Endodermal cell (in vitro differentiated cells): ENCODE results near the gene NAGLU. TPM values are rescaled to one million over a fixed set of nuclear protein-coding genes. Genes with fewer than 3 reads are reported as not detected.

ENCODE experiments used
- DNase-seq: peaks from one replicate; pipeline ENCODE4 v3.0.0-alpha.2; 2017
- H3K27ac ChIP-seq: 2 replicates; pipeline ENCODE4 v1.5.1; 2013; ENCODE audit warnings: mild to moderate bottlenecking, low read depth, low read length, moderate library complexity
- H3K27me3 ChIP-seq: 2 replicates; pipeline ENCODE4 v1.6.1; 2013; ENCODE audit warnings: mild to moderate bottlenecking, low read length, moderate library complexity; ENCODE audit not compliant: insufficient read depth, control insufficient read depth, poor library complexity, severe bottlenecking
- H3K36me3 ChIP-seq: 2 replicates; pipeline ENCODE4 v1.7.0; 2013; ENCODE audit warnings: mild to moderate bottlenecking, low read length, moderate library complexity; ENCODE audit not compliant: control insufficient read depth, insufficient read depth
- H3K4me1 ChIP-seq: one replicate; pipeline ENCODE4 v1.7.0; 2013; ENCODE audit warnings: low read length; ENCODE audit not compliant: control insufficient read depth, insufficient read depth
- H3K4me3 ChIP-seq: 2 replicates; pipeline ENCODE4 v1.5.1; 2013; ENCODE audit warnings: mild to moderate bottlenecking, low read length, moderate library complexity
- H3K9ac ChIP-seq: 2 replicates; pipeline ENCODE4 v1.6.1; 2013; ENCODE audit warnings: mild to moderate bottlenecking, low read length, moderate library complexity; ENCODE audit not compliant: poor library complexity, severe bottlenecking; ENCODE audit errors: extremely low read depth
- H3K9me3 ChIP-seq: 2 replicates; pipeline ENCODE4 v1.6.1; 2013; ENCODE audit warnings: mild to moderate bottlenecking, low read length, moderate library complexity; ENCODE audit not compliant: control insufficient read depth
- H3K27ac Mint-ChIP-seq: 2 replicates; pipeline ENCODE4 v1.8.0; 2020; ENCODE audit warnings: mixed read lengths
- H3K27me3 Mint-ChIP-seq: 2 replicates; pipeline ENCODE4 v1.8.0; 2021; ENCODE audit warnings: mild to moderate bottlenecking, mixed read lengths; ENCODE audit not compliant: insufficient read depth
- H3K36me3 Mint-ChIP-seq: 2 replicates; pipeline ENCODE4 v1.8.0; 2020; ENCODE audit warnings: low read depth, mixed read lengths
- H3K4me1 Mint-ChIP-seq: 2 replicates; pipeline ENCODE4 v1.8.0; 2020; ENCODE audit warnings: mixed read lengths
- H3K4me3 Mint-ChIP-seq: 2 replicates; pipeline ENCODE4 v1.8.0; 2020; ENCODE audit warnings: mild to moderate bottlenecking, moderate library complexity, mixed read lengths
- H3K9me3 Mint-ChIP-seq: 2 replicates; pipeline ENCODE4 v1.8.0; 2020; ENCODE audit warnings: mild to moderate bottlenecking, mixed read lengths
- WGBS, 2 experiments: methylation state at CpG; one replicate each; pipeline versions ENCODE4 v1.1.5 to v1.1.7; 2013; ENCODE audit warnings: missing lambda C conversion rate in 2 of 2, mixed read lengths in 1 of 2; ENCODE audit not compliant: insufficient coverage in 1 of 2, insufficient read length in 1 of 2; 5-methylcytosine and 5-hydroxymethylcytosine counted together
- total RNA-seq, 2 donors: library from RNA; stranded (reverse); fragmentation: NEBNext Ultra II Directional in 1 of 2; extraction: Animal tissue kit (Norgen Biotek cat#: 25700) in 1 of 2; gene quantifications; 2 replicates in 1 of 2; 3 replicates in 1 of 2; pipeline ENCODE4 v1.2.1, GENCODE V29; 2021
- TF ChIP-seq, protein P1 (sequence below): fragments of 200-600 bp; sonication (generic); conservative IDR thresholded peaks from 2 replicates; pipeline ENCODE4 v1.5.0; 2021; ENCODE audit warnings: antibody characterized with exemption, mild to moderate bottlenecking

The NAGLU gene
- total RNA-seq, 2 donors from 2014 or later, result 29.1 to 31.5 TPM

DNA sequence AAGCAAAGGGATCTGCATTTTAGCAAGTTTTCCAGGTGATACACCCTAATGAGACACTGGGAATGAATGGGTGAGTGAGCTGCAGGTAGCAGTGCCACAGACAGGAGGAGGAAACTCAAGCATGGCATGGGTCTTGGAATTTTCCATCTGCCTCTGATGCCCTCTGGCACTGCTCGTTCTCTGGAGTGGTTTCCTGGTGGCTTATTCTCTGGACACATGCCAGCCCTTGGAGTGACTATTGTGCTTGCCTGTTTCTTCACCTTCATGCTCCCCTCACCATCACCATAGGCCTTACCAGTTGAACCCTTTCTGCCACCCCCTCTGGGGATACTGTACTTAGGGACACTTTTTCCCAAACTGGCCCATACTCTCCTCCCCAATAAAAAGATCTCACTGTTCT lies 27.5 kb downstream of the NAGLU start:
- WGBS, 2 experiments, result 92 to 100% methylated on average over 1 of the region's 1 CpG
- no peak overlapping the region for H3K9ac ChIP-seq
- no peak for DNase-seq
- H3K4me3 ChIP-seq, result peak overlapping the region; percentile 85
- H3K36me3 ChIP-seq, result peaks cover 34% of the 10 kb centered on the region
- H3K27me3 ChIP-seq, result no peaks in the 10 kb centered on the region
- H3K4me3 Mint-ChIP-seq, result peak overlapping the region; percentile 94
- no peaks in the 10 kb centered on the region for H3K27me3 Mint-ChIP-seq
- H3K27ac ChIP-seq, result no peak overlapping the region
- peak overlapping the region; percentile 77 for H3K27ac Mint-ChIP-seq
- no peaks in the 10 kb centered on the region for H3K9me3 ChIP-seq
- no peaks in the 10 kb centered on the region for H3K9me3 Mint-ChIP-seq
- peaks cover 25% of the 10 kb centered on the region for H3K4me1 Mint-ChIP-seq
- TF ChIP-seq, protein P1, sequence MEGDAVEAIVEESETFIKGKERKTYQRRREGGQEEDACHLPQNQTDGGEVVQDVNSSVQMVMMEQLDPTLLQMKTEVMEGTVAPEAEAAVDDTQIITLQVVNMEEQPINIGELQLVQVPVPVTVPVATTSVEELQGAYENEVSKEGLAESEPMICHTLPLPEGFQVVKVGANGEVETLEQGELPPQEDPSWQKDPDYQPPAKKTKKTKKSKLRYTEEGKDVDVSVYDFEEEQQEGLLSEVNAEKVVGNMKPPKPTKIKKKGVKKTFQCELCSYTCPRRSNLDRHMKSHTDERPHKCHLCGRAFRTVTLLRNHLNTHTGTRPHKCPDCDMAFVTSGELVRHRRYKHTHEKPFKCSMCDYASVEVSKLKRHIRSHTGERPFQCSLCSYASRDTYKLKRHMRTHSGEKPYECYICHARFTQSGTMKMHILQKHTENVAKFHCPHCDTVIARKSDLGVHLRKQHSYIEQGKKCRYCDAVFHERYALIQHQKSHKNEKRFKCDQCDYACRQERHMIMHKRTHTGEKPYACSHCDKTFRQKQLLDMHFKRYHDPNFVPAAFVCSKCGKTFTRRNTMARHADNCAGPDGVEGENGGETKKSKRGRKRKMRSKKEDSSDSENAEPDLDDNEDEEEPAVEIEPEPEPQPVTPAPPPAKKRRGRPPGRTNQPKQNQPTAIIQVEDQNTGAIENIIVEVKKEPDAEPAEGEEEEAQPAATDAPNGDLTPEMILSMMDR, result no peak
- peaks cover 11% of the 10 kb centered on the region for H3K36me3 Mint-ChIP-seq
- H3K4me1 ChIP-seq, result peaks cover 4% of the 10 kb centered on the region

DNA sequence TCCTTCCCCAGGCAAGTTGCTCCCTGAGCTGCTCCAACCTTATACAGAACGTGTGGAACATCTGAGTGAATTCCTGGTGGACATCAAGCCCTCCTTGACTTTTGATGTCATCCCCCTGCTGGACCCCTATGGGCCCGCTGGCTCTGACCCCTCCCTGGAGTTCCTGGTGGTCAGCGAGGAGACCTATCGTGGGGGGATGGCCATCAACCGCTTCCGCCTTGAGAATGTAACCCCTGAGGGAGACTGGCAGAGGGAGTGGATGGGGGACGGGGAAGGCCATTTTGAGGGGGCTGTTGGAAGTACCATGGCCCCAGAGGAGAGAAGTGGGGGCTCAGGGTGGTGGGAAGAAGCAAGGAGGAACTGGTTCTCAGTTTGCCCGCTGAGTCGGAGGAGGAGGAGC lies 27.9 kb downstream of the NAGLU start:
- TF ChIP-seq, protein P1, result no peak
- peaks cover 38% of the 10 kb centered on the region for H3K36me3 ChIP-seq
- no peaks in the 10 kb centered on the region for H3K27me3 ChIP-seq
- no peak overlapping the region for H3K9ac ChIP-seq
- H3K4me1 ChIP-seq, result peaks cover 4% of the 10 kb centered on the region
- Mint-ChIP-seq H3K4me3 (peak overlapping the region; percentile 94), H3K4me1 (peaks cover 25% of the 10 kb centered on the region), H3K27me3 (no peaks in the 10 kb centered on the region), H3K9me3 (no peaks in the 10 kb centered on the region), H3K27ac (peak overlapping the region; percentile 77), H3K36me3 (peaks cover 15% of the 10 kb centered on the region)
- DNase-seq, result no peak
- no peak overlapping the region for H3K4me3 ChIP-seq
- H3K9me3 ChIP-seq, result no peaks in the 10 kb centered on the region
- 89 to 93% methylated on average over 3 to 7 of the region's 9 CpGs for WGBS, 2 experiments
- no peak overlapping the region for H3K27ac ChIP-seq

DNA sequence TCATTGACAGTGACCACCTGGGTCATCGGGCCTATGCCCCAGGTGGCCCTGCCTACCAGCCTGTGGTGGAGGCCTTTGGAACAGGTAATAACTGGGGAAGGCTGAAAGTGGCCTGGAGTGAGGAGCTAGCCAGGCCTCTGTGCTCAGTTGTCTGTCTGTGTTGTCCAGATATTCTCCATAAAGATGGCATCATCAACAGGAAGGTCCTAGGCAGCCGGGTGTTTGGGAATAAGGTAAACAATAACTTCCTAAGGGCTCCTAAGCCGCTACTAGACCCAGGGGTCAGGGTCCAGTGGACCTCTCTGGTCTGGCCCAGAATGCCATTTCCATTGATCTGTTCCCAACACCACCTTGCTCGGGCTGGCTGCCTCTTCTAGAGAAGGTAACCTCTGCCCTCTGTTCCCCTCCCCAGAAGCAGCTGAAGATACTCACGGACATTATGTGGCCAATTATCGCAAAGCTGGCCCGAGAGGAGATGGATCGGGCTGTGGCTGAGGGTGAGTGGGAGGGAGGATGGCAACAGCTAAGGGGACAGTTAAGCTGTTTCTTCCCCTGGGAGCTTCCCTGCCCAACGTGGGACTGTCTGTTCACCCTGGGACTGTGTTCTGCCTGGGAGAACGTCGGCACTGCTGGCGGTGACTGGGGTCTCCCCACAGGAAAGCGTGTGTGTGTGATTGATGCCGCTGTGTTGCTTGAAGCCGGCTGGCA lies 28.9 kb downstream of the NAGLU start:
- no peaks in the 10 kb centered on the region for H3K27me3 Mint-ChIP-seq
- no peak overlapping the region for H3K4me3 Mint-ChIP-seq
- no peaks in the 10 kb centered on the region for H3K9me3 Mint-ChIP-seq
- no peak overlapping the region for H3K9ac ChIP-seq
- H3K27ac ChIP-seq, result no peak overlapping the region
- no peaks in the 10 kb centered on the region for H3K27me3 ChIP-seq
- no peak for DNase-seq
- peaks cover 4% of the 10 kb centered on the region for H3K4me1 ChIP-seq
- H3K4me1 Mint-ChIP-seq, result peaks cover 22% of the 10 kb centered on the region
- TF ChIP-seq, protein P1, result no peak
- H3K36me3 ChIP-seq, result peaks cover 48% of the 10 kb centered on the region
- no peaks in the 10 kb centered on the region for H3K9me3 ChIP-seq
- H3K36me3 Mint-ChIP-seq, result peaks cover 25% of the 10 kb centered on the region
- no peak overlapping the region for H3K4me3 ChIP-seq
- 95% methylated on average over 6 to 15 of the region's 15 CpGs for WGBS, 2 experiments
- H3K27ac Mint-ChIP-seq, result no peak overlapping the region
